GM21360 (cell line): Measurements from ENCODE around the gene NKAIN4.
"Not testable (repeated sequence)": the region's sequence is repeated elsewhere in the genome, so short reads cannot be mapped to it uniquely, and the experiment has no call there.

Source experiments
- ATAC-seq: cut with Tn5 transposase; IDR thresholded peaks from one replicate; pipeline ENCODE4 v1.9.1; 2021; ENCODE audit warnings: mild to moderate bottlenecking, moderate library complexity; ENCODE audit not compliant: unreplicated experiment

The NKAIN4 gene

DNA sequence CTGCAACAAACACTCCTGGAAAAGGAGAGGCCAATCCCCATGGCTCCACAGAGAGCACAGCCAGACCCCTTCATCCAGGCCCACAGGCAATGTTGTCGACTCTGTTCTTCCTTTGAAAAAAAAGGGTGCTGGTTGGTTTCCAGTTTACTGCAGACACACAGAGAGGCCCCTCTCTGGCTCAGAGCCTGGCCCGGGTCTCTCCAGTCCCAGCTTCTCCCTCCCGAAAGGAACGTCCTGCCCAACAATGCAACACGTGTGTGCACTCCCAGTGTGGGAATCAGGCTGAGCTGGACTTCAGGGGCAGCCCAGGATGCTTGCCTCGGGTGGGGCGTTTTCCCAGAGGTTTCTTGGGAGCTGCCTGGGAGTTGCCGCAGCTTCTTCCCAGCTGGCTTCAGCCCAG lies 4.5 kb upstream of the NKAIN4 start:
- no peak for ATAC-seq

GRCh38 chr20:63257629-63258028 lies 3.4 kb upstream of the NKAIN4 start:
- no peak for ATAC-seq

GRCh38 chr20:63256954-63257353 lies 2.7 kb upstream of the NKAIN4 start:
- no peak for ATAC-seq

GRCh38 chr20:63255931-63256704 lies 1.9 kb upstream of the NKAIN4 start:
- ATAC-seq: no peak

DNA sequence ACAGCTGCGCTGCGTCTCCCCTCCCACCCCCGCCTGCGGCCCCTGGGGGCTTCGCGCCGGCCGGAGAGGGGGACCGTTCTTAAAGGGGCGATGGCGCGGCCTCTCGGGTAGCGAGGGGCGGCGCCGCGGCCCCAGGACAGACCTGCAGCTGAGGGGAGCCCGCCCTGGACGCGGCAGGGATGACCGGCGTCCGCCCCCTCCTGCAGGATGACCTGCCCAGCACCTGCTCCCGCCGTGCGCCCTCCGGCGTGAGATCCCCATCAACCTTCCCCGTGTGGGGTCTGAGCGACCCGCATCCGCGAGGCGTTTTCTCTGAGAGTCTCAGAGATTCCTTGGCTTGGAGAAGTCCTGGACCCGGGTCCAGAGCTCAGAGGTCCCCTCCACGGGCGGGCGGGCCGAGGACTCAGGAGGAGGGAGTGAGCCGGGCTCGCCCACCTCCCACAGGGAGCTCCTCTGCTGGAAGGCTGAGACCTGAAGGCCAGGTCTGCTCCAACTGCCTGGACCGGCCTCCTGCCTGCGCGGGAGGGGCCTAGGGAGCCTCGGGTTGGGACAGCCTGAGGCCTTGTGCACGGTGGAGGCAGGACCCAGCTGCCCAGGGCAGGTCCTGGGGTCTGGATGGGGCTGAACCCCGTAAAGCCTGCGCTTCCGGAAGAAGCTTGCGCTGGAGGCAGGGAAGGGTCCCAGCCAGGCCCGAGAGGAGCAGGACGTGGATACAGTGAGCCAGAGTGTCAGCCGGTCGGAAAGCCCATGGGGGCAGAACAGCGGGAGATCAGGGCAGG lies 532 bp upstream of the NKAIN4 start:
- ATAC-seq: no peak

DNA sequence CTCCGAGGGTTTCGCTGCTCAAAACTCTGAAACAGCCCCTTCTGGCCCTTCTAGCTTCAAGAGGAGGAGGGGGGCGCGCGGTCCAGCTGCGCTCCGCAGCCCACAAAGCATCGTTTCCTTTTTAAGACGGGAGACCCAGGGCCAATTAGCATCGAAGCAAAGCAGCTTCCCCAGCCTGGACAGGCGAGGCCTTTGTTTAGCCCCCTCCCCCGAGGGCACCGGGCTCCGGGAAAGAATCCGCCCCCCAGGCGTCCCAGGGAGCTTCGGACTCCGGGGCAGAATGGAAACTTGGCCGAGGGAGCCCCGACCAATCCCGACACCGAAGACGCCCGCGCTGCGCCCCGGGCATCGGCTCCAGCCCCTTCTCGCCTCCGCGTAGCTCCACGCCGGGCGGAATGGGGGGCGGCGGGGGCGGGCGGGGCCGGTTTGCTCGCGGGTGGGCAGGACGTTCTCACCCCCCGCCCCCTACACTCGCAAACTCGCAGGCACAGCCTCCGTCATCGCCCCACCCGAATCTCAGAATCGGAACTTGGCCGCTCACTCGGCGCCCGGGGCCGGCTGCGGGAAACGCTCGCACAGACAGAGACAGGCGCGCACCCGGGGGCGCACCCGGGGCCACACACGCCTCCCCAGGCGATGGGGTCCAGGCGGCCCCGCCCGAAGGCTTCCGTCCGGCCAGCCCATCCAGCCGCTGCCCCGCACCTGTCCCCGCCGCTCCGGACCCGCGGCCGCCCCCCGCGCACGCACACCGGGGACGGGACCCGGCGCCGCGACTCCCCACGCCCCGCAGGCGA lies 628 bp downstream of the NKAIN4 start:
- no peak for ATAC-seq

DNA sequence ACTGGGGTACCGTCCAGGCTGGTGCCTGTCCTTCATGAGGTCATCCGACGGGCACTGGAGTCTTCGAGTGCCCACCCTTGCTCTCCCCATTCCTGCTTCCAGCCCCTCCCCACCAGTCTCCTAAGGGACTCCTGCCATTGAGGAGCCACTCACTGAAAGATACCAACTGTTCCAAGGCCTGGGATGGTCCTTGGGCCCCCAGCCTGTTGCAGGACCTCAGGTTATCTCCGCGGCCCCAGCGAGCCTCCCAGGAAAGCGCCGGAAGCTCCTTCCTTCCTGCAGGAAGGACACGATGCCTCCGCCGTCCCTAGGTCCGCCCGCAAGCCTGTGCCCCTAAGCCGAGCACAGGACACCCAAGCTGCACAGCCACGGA lies 1.2 kb downstream of the NKAIN4 start:
- ATAC-seq: no peak

DNA sequence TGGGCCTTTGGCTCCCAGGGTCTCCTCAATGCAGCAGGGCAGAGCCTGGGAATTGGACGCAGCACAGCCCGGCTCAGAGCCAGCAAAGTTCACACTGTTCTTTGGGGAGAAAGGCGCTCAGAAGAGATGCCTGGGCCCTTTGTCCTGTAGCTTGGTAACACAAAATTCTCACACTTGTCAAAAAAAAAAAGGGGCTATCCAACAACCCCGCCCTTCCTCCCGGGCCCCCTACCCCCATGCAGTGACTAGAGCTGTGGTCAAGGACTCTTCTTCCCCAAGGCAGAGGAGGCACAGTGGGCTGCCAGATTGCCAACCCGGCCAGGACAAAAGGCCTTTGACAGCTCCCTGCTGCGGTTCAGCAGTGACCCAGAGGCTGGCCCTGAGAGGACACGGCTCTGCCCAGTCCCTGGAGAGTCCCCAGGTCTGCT lies 2.0 kb downstream of the NKAIN4 start:
- ATAC-seq: no peak

DNA sequence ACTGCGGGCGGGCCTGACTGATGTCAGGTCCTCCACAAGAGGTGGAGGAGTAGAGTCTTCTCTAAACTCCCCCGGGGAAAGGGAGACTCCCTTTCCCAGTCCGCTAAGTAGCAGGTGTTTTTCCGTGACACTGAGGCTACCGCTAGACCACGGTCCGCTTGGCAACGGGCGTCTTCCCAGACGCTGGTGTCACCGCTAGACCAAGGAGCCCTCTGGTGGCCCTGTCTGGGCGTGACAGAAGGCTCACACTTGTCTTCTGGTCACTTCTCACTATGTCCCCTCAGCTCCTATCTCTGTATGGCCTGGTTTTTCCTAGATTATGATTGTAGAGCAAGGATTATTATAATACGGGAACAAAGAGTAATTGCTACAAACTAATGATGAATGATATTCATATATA lies 2.9 kb downstream of the NKAIN4 start:
- ATAC-seq: not testable (repeated sequence)

DNA sequence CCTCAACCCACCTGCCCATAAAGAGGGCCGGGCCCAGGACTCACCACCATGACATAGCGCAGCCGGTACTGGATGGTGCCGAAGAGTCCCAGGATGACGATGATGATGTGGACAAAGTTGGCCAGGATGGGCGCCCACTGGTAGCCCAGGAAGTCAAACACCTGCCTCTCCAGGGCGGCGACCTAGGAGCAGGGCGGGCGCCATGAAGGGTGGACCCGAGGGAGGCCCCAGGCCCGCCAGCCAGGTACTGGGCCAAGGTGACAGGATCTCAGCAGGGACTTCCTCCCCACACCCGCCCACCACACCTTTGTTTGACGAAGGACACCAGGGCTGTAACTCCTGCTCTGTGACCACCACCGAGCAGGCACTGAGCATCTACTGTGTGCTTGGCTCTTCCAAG lies 4.4 kb downstream of the NKAIN4 start:
- ATAC-seq: no peak

DNA sequence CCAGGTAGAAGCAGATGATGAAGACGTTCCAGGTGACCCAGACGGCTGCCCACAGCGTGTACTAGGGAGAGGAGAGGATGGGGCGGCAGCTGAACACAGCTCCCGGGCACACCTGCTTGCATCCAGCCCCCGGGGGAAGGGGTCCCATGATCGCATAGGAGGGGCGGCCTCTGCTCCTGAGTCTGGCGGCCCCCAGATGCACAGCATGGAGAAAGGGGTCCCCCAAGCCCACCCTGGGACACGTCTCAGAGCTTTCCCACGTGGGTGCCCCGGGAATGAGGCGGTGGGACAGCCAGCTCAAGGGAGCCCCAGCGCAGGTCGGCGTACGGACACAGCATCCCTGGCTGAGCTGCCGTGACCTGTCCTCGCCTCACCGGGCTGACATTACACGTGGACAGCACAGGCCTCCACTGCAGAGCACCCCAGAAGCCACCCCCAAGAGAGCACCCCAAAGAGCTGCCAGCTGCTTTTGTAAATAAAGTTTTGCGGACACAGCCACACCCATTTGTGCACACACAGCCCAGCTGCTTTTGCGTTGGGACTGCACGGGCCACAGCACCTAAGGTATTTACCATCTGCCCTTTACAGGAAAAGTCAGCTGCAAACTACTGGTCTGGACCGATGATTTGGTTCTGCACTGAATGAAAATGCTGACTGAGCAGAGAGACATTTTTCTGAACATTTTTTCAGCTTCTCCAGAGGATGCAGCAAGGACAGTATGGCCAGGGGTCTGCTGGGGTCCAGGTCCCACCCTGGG lies 5.2 kb downstream of the NKAIN4 start:
- no peak for ATAC-seq

DNA sequence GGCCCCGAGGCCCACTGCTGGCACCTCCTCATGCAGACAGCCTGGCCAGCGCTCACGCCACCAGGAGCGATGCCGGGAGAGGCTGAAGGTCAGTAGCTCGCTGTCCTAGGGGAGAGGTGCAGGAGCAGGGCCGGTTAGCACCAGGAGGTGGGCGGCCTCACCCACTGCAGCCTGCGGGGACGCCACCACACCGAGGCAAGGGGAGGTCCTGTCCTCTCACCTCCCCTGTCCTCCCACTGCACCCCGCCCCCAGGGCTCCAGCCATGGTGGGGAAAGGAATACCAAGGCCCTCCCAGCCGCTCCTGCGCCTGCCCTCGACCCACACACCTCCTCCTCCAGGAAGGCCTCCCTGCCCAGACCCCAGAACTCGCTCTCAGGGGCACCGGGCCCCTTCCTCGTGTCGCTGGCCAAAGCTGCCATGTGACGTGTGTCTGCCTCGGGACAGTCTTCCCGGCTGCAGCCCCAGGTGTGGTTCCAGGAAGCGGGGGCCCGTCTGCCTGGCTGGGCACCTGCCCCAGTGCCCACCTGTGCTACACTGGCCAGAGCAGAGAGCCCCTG lies 6.5 kb downstream of the NKAIN4 start:
- ATAC-seq: no peak

DNA sequence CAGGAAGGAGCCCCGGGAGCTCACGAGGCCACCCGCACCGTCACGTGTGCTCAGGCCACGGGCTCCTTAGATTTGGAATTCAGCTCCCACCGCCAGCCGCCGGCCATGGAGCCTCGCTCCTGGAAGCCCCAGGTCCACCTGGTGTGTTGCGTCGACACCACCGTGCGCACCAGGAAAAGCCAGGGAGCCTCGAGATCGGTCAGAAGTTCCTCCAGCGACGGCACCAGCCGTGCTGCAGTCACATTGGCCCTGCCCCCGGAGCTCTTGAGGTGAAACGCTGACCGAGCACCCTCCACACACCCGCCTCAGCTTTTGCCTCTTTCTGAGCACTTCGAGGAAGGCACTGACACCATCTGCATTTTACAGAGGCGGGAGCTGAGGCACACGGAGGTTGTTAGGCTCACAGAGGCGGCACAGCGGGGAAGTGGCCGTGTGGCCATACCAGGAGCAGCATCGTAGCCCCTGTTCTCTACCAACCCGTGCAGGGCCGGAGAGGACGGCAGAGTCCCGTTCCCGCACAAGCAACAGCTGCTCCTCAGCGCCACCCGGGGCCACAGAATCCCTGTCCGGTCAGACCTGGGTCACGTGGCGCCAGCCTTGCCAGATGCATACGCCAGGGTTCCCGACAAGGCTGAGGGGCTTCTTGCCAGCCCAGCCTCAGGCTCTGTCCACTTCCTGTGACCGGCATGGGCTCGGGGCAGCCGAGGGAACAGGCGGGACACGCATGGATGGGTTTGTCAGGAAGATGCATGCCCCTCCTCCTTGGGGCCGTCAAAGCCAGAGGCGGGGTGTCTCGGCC lies 7.6 kb downstream of the NKAIN4 start:
- ATAC-seq: no peak

DNA sequence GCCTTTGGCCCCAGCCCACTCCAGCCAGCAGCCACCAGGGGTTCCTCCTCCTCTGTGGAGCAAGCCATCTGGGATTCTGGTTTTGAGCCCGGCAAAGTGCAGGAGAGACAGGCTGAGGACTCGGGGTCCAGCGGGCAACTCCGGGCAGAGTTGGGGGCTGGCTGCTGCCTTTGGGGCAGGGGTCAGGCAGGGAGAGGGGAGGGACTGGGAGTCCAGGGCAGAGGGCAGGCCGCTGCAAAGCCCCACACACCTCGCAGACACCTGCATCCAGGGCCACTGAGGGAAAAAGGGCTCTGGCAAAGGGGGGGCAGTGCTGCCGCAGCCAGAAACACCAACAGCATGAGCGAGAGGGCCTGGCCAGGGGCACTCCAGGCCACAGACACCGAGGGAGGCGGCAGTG lies 9.8 kb downstream of the NKAIN4 start:
- no peak for ATAC-seq

GRCh38 chr20:63243604-63244247 lies 10.5 kb downstream of the NKAIN4 start:
- ATAC-seq: no peak

DNA sequence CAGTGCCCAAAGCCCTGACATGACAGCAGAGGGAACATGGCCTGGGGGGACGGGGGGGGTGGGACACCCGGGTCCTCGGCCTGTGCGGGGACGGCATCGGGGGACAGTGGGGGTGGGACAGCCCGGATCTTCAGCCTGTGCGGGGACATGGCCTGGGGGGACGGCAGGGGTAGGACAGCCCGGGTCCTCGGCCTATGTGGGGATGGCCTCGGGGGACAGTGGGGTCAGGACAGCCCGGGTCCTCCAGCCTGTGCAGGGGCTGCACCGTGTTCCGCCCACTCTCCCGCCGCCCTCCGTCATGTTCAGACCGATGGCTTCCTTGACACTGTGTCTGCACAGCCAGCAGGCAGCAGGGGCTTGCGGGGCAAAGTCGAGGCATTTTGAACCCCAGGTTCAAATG lies 11.5 kb downstream of the NKAIN4 start:
- ATAC-seq: no peak

DNA sequence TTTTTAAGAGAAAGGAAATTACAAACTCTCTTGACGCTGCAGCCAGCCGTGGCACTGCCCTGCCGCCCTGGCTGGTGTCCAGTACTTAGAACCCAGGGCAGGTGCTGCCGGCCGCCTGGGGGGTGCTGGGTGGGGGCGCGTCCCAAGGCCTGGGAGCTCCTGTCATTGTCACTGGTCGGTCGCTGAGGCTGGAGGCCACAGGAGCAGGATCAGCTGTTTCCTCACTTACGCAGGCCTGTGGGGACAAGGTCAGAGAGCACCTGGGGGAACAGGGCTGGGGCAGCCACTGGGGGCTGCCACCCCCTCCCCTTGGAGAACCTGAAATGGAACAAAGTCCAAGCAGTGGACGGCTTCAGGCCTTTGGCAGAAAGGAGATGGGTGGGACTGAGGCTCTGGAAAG lies 13.0 kb downstream of the NKAIN4 start:
- no peak for ATAC-seq

DNA sequence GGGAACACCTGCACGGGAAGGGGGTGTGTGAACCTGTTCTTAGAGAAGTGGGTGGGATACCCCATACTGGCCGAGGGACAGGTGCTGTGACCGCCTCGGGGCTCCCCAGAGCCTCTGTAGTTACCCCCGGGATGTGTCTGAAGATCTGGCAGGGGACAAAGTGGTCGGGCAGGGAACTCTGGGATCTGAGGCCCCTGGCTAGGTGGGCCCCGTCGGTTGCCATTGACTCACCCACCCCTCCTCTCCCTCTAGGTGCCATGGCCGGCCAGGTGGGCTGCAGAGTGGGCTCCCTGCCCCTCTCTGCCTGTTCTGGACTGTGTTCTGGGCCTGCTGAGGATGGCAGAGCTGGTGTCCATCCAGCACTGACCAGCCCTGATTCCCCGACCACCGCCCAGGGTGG lies 14.3 kb downstream of the NKAIN4 start:
- ATAC-seq: no peak

- ATAC-seq: no peak
Measured at GRCh38 chr20:63239431-63239830, 14.8 kb downstream of the NKAIN4 start.
